ENCODE data around the gene ZNF536. TPM values are rescaled to one million over a fixed set of nuclear protein-coding genes. Genes with fewer than 3 reads are reported as not detected.

Gene ZNF536
- total and polyA plus RNA-seq, 8 donors, result 0.44 to 13.4 (median 1.1) TPM; not detected in 1

DNA sequence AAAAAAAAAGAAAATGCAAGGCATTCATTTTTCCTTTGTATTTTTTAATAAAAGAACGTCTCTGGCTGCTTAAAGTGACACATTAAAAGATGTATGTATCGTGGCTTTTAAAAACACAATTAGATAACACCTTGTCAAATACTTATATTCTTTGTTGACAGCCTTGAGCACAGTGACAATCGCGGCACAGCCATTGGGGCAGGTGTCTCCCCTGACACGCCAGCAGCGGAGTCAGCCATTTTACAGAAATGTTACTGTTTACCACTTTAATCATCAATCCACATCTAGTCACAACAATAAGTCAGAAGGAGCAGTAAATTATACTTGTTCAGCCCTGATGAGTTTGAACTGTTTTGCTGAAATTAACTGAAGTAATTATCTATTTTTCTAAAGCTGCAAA is 224.1 kb downstream of the ZNF536 start:
- intact Hi-C loops (cut with DNase I; ENCODE audit: low total_unique reads), result no loop called here
- H3K4me3 ChIP-seq, result no peak overlapping the region
- WGBS, 5 donors, result 56 to 65% (median 62%) methylated on average over 6 of the region's 6 CpGs
- H3K4me1 ChIP-seq, result no peaks in the 10 kb centered on the region
- no peak for TF ChIP-seq EP300 (IDR thresholded peaks at IDR 0.05)
- no peak for TF ChIP-seq POLR2AphosphoS5 (IDR thresholded peaks at IDR 0.05)
- TF ChIP-seq, protein P1, sequence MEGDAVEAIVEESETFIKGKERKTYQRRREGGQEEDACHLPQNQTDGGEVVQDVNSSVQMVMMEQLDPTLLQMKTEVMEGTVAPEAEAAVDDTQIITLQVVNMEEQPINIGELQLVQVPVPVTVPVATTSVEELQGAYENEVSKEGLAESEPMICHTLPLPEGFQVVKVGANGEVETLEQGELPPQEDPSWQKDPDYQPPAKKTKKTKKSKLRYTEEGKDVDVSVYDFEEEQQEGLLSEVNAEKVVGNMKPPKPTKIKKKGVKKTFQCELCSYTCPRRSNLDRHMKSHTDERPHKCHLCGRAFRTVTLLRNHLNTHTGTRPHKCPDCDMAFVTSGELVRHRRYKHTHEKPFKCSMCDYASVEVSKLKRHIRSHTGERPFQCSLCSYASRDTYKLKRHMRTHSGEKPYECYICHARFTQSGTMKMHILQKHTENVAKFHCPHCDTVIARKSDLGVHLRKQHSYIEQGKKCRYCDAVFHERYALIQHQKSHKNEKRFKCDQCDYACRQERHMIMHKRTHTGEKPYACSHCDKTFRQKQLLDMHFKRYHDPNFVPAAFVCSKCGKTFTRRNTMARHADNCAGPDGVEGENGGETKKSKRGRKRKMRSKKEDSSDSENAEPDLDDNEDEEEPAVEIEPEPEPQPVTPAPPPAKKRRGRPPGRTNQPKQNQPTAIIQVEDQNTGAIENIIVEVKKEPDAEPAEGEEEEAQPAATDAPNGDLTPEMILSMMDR (IDR thresholded peaks at IDR 0.05), result no peak
- TF ChIP-seq POLR2A (IDR thresholded peaks at IDR 0.05), result no peak
- DNase-seq, result no peak
- no peaks in the 10 kb centered on the region for H3K9me3 ChIP-seq
- no peak overlapping the region for H3K27ac ChIP-seq
- peaks cover 0 to 17% (median 0%) of the 10 kb centered on the region in 3 donors for H3K27me3 ChIP-seq
- no peaks in the 10 kb centered on the region for H3K36me3 ChIP-seq

GRCh38 chr19:30596813-30597399 is 224.7 kb downstream of the ZNF536 start:
- TF ChIP-seq EP300 (IDR thresholded peaks at IDR 0.05) (no peak), POLR2AphosphoS5 (IDR thresholded peaks at IDR 0.05) (no peak), POLR2A (IDR thresholded peaks at IDR 0.05) (no peak)
- TF ChIP-seq, protein P1 (IDR thresholded peaks at IDR 0.05), result no peak
- no peaks in the 10 kb centered on the region for H3K4me1 ChIP-seq

DNA sequence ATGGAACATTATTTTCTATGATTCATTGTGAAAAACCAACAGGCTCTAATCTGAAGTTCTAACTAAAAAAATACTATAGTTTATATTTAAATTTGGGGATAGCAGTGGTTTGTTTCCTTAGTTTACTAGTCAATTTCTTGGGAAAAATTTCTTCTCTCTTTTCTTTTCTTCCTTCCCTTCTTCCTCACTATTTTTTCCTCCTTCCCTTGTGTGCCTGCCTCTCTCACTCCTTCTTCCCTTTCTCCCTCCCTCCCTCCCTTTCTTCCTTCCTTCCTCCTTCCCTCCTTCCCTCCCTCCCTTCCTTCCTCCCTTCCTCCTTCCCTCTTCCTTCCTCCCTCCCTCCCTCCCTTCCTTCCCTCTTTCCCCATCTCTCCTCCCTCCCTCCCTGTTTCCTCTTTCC is 226.5 kb downstream of the ZNF536 start:
- Histone ChIP-seq H3K36me3 (no peaks in the 10 kb centered on the region), H3K4me1 (no peaks in the 10 kb centered on the region), H3K4me3 (no peak overlapping the region), H3K27ac (no peak overlapping the region), H3K9me3 (no peaks in the 10 kb centered on the region), H3K27me3 (peaks cover 0 to 25% (median 0%) of the 10 kb centered on the region in 3 donors)
- no peak for DNase-seq
- no peak for TF ChIP-seq POLR2A (IDR thresholded peaks at IDR 0.05)
- TF ChIP-seq, protein P1 (IDR thresholded peaks at IDR 0.05), result no peak
- no peak for TF ChIP-seq EP300 (IDR thresholded peaks at IDR 0.05)
- no peak for TF ChIP-seq POLR2AphosphoS5 (IDR thresholded peaks at IDR 0.05)
- intact Hi-C loops (cut with DNase I; ENCODE audit: low total_unique reads), result no loop called here

More at GRCh38 chr19:30596813-30597399, 224.7 kb downstream of the ZNF536 start:
- H3K36me3 ChIP-seq, result no peaks in the 10 kb centered on the region
- 39 to 57% (median 45%) methylated on average over 8 to 9 of the region's 9 CpGs for WGBS, 5 donors
- peaks cover 0 to 24% (median 0%) of the 10 kb centered on the region in 3 donors for H3K27me3 ChIP-seq
- no peak for DNase-seq
- H3K4me3 ChIP-seq, result no peak overlapping the region
- no peak overlapping the region for H3K27ac ChIP-seq
- no peaks in the 10 kb centered on the region for H3K9me3 ChIP-seq
- intact Hi-C loops (cut with DNase I; ENCODE audit: low total_unique reads), result no loop called here

DNA sequence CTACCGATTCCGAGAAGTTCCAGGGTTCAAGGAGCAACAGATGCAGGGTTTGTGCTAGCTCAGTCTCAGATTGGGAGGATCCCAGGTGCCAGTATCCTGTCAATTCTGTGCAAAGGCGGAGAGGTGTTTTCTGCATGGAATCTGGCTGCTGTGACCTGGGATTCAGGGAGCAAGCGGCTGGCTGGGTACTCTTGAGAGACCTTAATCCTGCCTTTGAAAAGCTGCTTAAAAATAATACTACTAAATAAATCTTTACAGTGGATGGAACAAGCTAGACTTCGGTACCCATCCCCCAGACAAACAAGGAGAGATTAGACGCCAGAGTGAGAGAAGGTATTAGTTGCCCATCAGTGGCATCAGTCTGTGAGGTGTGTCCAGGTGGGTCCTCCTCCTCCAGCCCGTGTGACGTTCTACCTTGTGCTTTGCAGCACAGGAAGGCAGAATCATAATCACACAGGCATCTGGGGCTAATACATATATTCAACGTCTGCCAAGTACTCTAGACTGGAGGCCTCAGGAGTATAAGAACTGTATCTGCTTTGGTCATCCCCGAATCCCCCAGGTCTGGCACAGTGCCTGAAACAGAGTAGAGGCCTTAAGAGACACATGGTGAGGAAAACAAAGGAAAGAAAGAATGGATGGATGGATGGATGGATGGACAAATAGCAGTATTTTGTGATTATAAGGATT is 230.6 kb downstream of the ZNF536 start:
- WGBS, 5 donors, result 69 to 78% (median 75%) methylated on average over 10 of the region's 10 CpGs
- Histone ChIP-seq H3K4me3 (no peak overlapping the region), H3K4me1 (no peaks in the 10 kb centered on the region), H3K36me3 (no peaks in the 10 kb centered on the region), H3K27me3 (peaks cover 0 to 17% (median 0%) of the 10 kb centered on the region in 3 donors), H3K27ac (no peak overlapping the region), H3K9me3 (no peaks in the 10 kb centered on the region)
- TF ChIP-seq POLR2A (IDR thresholded peaks at IDR 0.05) (no peak), EP300 (IDR thresholded peaks at IDR 0.05) (no peak), POLR2AphosphoS5 (IDR thresholded peaks at IDR 0.05) (no peak)
- TF ChIP-seq, protein P1 (IDR thresholded peaks at IDR 0.05), result no peak
- DNase-seq, result no peak
- intact Hi-C loops (cut with DNase I; ENCODE audit: low total_unique reads), result no loop called here
